Posterior vena cava (tissue), 2 donors: Measurements from ENCODE around the gene SMIM10L2A. TPM values are rescaled to one million over a fixed set of nuclear protein-coding genes. Genes with fewer than 3 reads are reported as not detected.
"Not testable (repeated sequence)": the region's sequence is repeated elsewhere in the genome, so short reads cannot be mapped to it uniquely, and the experiment has no call there.

Experiments
- DNase-seq: peaks from one replicate; pipeline ENCODE4 v3.0.0-alpha.2; 2020; ENCODE audit warnings: low spot score
- intact Hi-C, 2 donors: fragments of 100-400 bp; cut with DNase I; formaldehyde crosslinking; loops; one replicate each; pipeline versions ENCODE4 v1.14.1 to v1.14.2; 2022 to 2023
- long read RNA-seq, 2 donors: library from polyadenylated mRNA; unstranded; transcript quantifications; one replicate each; pipeline ENCODE4 v2.0.0, GENCODE V29; 2020 to 2021
- total RNA-seq, 2 donors: library from RNA; stranded (reverse); fragmentation: NEBNext Ultra II Directional; extraction: Animal tissue kit (Norgen Biotek cat#: 25700); gene quantifications; one replicate each; pipeline ENCODE4 v1.2.1, GENCODE V29; 2021
- donor health status: DM: yes; HTN: yes; CAD: no.
- donor health status: DM: yes; HTN: yes; CAD: no.

The SMIM10L2A gene
- under 1 TPM; 0.33 to 0.42 TPM for total RNA-seq
- long read RNA-seq, donor 1, result 0 reads
- long read RNA-seq, donor 2, result 0 reads

- intact Hi-C loops, result no loop called here
- DNase-seq, result peak; percentile 64
Measured at GRCh38 chrX:135421932-135422809, at the start of gene SMIM10L2A. TSS of gene SMIM10L2A (plus strand) at chrX:135421944. CDS start at chrX:135422132, 188 bp downstream.

DNA sequence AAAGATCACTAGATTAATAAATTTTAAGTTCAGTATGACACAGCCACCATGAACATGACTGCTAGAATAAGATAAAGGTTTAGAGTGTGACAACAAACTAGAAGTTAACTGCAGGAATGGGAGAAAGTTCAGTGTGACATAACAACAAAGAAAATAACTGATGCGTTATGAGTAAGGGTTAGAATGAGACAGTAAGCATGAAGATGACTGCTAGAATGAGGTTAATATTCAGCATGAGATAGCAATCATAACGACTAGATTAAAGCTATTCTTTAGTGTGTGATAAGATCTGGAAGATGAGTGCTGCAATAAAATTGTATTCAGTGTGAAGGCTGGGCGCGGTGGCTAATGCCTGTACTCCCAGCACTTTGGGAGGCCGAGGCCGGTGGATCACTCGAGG is 48.4 kb upstream of the SMIM10L2A start:
- intact Hi-C loops, result no loop called here
- DNase-seq, result no peak

DNA sequence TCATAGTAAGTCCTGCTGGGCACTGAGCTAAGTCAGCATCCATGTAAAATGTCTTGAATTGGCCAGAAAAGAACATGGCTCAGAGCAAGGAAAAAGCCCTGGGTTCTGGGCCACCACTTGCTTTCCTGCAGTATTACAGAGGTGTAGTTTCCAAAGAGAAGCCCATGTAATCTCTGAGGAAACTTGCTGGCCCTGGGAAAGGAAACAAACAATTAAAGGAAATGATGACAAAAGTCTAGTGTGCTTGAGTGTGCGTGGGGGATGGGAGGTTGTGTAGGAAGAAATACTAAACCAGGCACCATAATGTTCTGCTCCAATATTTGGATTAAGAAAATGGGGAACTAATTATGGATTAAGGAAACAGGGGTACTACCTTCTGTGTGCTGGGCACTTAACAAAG is 39.5 kb upstream of the SMIM10L2A start:
- no peak for DNase-seq
- intact Hi-C loops, result no loop called here

DNA sequence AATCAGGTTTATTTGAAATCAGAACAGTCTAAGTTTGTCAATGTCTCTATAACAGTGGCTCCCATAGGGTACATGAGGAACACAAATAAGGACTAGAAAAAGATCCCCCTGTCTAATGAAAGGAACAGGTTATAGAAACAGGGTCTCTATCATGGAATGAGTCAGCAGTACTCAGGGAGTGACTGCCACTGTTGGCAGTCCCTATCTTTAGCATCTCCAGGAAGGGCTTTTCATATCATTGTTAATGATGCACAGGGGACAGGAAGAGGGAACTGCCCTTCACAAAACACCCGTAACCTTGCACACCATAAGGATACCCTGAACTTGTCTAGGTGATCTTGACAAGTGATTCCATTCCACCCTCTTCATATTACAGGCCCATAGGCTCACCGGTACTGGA is 38.5 kb upstream of the SMIM10L2A start:
- intact Hi-C loops, result no loop called here
- no peak for DNase-seq

DNA sequence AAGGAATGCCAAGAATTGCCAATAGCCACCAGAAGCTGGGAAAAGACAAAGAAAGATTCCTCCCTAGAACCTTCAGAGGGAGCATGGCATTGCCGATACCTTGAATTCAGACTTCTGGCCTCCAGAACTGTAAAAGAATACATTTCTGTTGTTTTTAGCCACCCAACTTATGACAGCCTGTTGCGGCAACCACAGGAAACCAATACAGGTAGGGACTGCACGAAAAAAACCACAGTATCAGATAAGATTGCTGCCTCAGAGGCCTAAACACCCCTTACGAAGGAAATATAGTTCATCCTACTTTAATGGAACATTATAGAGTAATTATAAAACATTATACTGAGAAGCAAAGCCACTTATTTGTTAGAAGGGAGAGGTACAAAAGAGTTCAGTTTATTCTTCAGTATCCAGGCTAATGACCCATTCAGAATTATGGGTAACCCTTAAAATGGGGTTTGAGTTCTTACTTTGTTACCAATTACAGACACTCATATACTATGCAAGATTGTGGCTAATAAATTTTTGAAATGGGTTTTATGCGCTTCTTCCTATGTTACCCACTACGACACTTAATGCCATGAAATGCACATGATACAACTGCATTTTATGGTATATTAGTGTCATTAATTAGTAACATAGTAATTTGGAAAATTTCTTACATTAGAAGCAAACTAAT is 37.4 kb upstream of the SMIM10L2A start:
- DNase-seq, result no peak
- intact Hi-C loops, result no loop called here

GRCh38 chrX:135388841-135389240 is 32.9 kb upstream of the SMIM10L2A start:
- intact Hi-C loops, result no loop called here

GRCh38 chrX:135389243-135389642 is 32.5 kb upstream of the SMIM10L2A start:
- intact Hi-C loops, result no loop called here
- no peak for DNase-seq

More at GRCh38 chrX:135388841-135389240, 32.9 kb upstream of the SMIM10L2A start:
- no peak for DNase-seq

GRCh38 chrX:135389717-135390116 is 32.0 kb upstream of the SMIM10L2A start:
- intact Hi-C loops, result no loop called here

GRCh38 chrX:135391734-135392133 is 30.0 kb upstream of the SMIM10L2A start:
- intact Hi-C loops, result no loop called here
- DNase-seq, result no peak

More at GRCh38 chrX:135389717-135390116, 32.0 kb upstream of the SMIM10L2A start:
- no peak for DNase-seq

- no peak for DNase-seq
- intact Hi-C loops, result no loop called here
Measured at GRCh38 chrX:135393051-135393450, 28.7 kb upstream of the SMIM10L2A start.

GRCh38 chrX:135395064-135395463 is 26.7 kb upstream of the SMIM10L2A start:
- intact Hi-C loops, result no loop called here
- DNase-seq, result no peak

GRCh38 chrX:135396109-135396508 is 25.6 kb upstream of the SMIM10L2A start:
- intact Hi-C loops, result no loop called here
- no peak for DNase-seq

DNA sequence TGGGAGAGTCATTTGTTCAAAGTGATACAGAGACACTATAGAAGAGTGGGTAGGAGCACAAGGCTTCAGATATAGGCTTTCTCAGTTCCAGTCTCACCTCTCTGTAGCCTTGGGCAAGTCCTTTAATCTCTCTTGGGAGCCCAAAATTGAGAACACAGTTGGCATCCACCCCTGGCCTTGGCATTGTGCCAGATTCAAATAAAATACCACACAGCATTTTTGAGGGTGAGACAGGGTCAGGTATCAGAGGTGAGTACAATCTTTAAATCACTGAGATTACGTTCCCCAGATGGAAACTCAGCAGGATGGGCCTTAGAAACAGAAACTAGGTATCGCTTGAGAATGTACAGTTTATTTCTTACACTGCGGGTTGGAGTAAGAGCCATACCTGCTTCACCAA is 25.2 kb upstream of the SMIM10L2A start:
- no peak for DNase-seq
- intact Hi-C loops, result no loop called here

- intact Hi-C loops, result no loop called here
- DNase-seq, result no peak
Measured at GRCh38 chrX:135397652-135398051, 24.1 kb upstream of the SMIM10L2A start.

DNA sequence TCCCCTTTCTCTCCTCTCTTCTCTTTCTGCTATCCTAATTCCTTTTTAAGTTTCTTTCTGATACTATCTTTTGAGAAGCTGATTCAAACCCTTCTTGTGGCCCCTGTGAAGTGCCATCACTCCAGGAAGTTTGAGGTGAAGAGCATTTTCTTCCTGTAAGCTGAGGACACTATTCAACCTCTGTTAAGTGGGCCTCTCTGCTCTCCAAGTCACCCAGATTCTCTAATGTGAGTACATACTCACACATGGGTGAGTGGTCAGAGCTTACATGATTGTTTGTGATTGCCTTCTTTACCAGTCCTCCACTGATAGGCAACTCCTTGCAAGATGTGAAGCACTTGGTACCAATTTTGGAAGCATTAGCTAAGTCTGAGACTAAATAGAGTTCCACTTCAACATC is 18.4 kb upstream of the SMIM10L2A start:
- intact Hi-C loops, result no loop called here
- no peak for DNase-seq

GRCh38 chrX:135406428-135406827 is 15.3 kb upstream of the SMIM10L2A start:
- intact Hi-C loops, DNase-seq: not testable (repeated sequence)

DNA sequence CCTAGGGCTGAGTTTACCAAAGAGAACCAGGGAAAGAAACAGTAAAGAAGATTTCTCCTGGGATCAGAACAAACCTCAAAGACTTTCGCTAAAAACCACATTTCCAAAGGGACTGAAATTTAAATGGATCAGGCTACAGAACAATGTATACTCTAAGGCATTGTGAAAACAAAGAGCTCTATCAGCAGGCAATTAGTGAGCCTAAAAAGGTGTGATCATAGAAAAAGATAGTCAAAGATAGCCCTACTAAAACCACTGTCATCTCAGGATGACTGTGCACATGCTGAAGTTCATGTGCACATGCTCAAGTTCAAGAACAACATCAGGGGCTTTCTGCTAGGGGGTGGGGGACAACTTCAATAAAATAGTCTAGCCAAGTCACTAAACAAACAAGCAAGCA is 12.9 kb upstream of the SMIM10L2A start:
- no peak for DNase-seq
- intact Hi-C loops, result no loop called here

GRCh38 chrX:135410861-135411627 is 10.7 kb upstream of the SMIM10L2A start:
- intact Hi-C loops, result no loop called here
- no peak for DNase-seq

GRCh38 chrX:135411893-135412292 is 9.9 kb upstream of the SMIM10L2A start:
- DNase-seq, result no peak
- intact Hi-C loops, result no loop called here

GRCh38 chrX:135416546-135416945 is 5.2 kb upstream of the SMIM10L2A start:
- DNase-seq, result no peak
- intact Hi-C loops, result no loop called here
